GM19324 (cell line): ENCODE data around the gene COL9A3.

Experiments
- ATAC-seq: cut with Tn5 transposase; IDR thresholded peaks from one replicate; pipeline ENCODE4 v1.9.1; 2021; ENCODE audit warnings: mild to moderate bottlenecking, moderate library complexity; ENCODE audit not compliant: unreplicated experiment, low FRiP score

Gene COL9A3

DNA sequence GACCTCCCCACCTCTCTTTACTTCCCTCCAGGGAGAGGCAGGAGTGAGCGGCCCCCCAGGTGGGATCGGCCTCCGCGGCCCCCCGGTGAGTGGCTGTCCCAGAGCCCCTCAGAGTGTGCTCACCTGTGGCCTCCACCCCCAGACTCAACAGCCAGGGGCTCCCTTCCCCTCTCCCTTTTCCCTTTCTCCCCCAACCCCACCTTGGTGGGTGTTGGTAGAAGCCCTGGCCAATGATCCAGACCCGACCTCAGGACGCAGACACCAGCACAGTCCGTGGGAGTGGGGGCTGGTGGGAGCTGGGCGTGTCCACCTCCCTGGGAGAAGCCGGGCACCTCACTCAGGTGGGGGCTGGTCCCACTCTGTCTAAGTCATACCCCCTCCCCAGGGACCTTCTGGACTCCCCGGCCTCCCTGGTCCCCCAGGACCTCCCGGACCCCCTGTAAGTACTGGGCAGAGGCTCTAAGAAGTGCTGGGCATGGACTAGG lies 4.9 kb downstream of the COL9A3 start:
- ATAC-seq, result no peak

DNA sequence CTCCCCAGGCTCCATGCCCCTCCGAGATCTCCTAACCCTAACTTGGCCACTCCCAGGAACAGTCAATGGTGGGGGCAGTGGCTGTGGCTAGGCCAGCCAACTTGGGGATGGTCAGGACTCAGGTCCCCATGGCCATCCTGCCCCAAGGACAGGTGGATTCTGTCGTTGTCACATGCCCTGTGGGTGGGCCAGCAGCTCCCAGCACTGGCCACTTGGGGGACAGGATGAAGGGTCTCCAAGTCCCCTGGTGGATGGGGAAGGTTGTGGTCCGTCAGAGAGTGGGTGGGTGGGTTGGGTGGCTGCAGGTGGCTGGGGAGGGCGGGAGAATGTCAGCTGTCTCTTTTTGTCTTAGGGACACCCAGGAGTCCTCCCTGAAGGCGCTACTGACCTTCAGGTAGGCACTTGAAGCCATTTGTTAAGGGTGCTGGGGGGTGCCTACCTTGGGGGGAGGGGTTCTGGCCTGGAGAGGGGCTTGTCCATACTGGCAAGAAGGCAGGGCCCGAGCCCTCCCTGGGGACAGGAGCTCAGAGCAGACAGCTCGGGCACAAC lies 5.5 kb downstream of the COL9A3 start:
- ATAC-seq, result no peak

DNA sequence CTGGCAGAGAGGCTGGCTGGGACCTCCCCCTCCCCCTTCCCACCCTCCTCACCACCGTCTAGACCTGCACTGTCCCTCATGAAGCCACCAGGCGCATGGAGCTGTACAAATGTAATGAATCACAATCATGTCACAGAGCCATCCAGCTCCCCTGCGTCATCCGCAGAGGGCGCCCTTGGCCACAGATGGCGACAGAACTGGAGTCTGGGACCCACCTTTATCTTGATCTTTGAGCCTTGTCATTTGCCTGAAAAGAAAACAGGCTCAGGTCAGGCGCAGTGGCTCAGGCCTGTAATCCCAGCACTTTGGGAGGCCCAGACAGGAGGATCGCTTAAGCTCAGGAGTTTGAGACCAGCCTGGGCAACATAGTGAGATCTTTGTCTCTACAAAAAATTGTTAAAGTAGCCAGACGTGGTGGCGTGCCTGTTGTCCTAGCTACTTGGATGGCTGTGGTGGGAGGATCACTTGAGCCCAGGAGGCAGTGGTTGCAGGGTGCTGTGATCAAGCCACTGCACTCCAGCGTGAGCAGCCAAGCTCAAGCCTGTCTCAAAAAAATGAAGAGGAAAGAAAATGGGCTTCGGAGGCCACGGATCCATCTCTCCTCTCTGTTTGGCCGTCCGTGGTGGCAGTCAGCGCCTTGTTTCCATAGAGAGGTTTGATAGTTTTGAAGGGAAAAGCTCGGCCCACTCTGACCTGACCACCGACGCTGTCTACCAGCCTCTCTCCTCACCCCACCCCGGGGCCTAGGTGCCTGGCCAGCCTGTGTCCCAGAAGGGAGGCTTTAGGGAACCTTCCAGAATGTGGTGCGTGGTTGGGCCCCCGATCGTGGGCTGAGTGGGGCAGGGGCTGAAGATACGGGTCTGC lies 6.2 kb downstream of the COL9A3 start:
- ATAC-seq, result no peak

DNA sequence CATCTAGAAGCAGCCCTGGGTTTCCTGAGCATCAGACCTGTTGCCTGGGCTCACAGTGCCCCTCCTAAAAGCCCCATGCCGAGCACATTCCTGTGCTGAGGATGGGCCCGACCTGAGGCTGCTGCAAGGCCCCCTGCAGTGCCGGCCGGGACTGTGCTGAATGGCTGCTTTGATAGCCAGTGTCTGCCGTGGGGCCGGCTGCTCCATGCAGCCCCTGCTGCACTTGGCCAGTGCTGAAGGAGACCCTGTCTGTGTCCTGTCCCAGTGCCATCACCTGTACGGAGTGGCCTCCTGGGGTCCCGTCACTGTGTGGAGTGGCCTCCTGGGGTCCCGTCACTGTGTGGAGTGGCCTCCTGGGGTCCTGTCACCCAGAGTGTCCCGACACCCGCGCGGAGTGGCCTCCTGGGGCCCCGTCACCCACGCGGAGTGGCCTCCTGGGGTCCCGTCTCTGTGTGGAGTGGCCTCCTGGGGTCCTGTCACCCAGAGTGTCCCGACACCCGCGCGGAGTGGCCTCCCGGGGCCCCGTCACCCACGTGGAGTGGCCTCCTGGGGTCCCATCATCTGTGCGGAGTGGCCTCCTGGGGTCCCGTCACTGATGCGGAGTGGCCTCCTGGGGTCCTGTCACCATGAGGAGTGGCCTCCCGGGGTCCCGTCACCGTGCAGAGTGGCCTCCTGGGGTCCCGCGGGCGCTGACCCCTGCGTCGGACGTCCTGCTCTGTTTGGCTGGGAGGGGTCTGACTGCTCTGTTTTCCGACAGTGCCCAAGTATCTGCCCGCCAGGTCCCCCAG lies 7.0 kb downstream of the COL9A3 start:
- no peak for ATAC-seq

DNA sequence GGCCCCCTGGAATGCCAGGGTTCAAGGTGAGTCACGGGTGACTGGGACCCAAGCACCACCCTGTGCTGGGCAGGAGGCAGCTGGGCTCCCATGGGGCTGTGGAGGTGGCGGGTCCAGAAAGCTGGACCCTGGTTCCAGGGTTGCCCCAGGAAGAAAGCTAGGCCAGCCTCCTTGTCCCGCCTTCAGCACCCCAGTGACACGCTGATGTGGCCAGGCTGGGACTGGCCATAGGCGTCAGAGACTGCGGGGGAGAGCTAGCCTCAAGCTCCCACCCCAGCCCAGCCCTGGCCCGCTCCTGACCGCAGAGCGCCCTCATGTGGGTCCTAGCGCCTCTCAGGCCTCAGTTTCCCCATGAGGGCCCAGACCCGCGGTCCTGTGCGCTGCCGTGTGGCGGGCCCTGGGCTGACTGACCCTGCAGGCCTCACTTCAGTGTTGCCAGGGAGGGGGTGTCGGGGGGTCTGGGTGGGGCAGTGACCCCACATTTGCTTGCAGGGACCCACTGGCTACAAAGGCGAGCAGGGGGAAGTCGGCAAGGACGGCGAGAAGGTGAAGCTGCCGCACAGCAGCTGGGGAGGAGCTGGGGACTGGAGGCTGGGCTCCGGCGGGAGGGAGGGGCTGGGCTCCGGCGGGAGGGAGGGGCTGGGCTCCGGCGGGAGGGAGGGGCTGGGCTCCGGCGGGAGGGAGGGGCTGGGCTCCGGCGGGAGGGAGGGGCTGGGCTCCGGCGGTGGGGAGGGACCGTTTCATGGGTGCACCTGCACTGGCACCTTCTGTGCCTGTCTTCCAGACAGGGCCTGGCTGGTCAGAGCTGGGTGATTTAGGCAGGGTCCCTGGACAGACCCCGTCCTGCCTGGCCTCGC lies 7.9 kb downstream of the COL9A3 start:
- ATAC-seq, result no peak

DNA sequence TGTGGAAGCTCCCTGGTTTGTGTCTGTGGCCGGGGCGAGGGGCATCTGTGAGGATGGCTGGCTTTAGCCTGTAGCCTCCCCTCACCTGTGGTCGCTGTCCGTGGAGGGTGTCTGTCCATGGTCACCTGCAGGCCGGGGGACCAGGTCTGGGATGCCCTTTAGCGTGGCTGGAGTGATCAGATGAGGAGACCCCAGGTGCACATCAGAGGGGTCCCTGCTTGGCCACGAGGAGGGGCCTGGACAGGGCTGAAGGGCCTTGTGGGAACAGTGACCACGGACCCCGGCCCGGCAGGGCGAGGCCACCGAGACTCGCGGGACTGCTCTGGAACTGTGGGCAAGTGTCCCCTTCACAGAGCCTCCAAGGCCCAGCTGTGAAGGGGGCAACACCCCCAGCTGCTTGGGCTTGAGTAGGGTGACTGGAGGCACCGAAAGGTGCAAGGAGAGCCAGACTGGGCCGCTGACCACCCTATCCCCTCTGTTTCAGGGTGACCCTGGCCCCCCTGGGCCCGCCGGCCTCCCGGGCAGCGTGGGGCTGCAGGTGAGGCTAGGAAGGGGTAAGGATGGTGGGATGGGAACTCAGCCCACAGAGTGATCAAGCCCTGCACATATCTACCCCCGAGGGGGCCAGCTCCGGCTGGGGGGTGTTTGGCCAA lies 8.6 kb downstream of the COL9A3 start:
- ATAC-seq, result no peak

DNA sequence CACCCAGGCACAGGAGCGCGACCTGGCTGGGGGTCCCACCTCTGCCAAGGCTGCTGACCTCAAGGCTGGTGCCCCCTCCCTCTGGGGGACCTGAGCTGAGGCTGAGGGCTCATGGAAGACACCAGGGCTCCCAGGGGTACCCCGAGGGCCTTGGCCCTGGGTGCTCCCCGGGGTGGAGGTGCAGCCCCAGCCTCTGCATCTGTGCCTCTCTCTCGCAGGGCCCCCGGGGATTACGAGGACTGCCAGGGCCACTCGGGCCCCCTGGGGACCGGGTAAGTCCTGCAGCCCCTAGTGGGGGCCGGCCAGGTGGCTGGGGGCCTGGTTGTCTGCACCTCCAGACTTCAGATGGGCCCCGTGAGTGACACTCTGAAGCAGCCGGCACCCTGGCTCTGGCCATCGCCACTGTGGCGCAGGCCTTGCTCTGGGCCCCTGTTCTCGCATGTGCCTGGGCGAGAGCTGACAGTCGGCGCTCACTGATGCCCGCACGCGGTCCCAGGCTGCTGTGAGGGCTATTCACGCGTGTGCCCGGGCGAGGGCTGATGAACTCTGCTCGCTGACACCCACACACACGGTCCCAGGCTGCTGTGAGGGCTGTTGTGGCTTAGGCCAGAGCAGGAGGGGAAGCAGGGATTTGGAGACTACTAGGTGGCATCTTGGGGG lies 9.3 kb downstream of the COL9A3 start:
- ATAC-seq, result no peak

DNA sequence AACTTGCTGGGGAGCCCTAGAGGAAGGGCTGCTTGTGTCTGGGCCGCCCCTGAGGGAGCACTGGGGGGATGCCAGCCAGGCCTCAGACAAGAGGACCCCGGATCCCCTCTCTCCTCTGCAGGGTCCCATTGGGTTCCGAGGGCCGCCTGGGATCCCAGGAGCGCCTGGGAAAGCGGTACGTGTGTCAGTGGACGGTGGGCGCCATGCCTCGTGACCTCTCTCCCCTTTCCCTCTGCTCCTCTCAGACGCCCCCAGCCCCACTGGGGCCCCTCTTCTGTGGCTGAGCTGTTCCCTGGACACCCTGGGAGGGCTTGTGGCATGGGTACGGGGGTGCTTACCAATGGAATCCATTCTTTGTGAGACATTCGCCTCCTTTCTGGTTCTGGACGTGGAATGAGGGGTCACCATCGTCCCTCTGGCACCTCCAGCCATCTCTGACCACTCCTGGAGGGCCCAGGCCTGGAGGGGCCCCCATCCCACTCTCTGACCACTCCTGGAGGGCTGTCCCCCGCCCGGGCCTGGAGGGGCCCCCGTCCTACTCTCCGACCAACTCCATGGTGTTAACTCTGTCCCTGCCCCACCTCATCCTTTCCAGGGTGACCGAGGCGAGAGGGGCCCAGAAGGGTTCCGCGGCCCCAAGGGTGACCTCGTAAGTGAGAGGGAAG lies 9.9 kb downstream of the COL9A3 start:
- no peak for ATAC-seq

DNA sequence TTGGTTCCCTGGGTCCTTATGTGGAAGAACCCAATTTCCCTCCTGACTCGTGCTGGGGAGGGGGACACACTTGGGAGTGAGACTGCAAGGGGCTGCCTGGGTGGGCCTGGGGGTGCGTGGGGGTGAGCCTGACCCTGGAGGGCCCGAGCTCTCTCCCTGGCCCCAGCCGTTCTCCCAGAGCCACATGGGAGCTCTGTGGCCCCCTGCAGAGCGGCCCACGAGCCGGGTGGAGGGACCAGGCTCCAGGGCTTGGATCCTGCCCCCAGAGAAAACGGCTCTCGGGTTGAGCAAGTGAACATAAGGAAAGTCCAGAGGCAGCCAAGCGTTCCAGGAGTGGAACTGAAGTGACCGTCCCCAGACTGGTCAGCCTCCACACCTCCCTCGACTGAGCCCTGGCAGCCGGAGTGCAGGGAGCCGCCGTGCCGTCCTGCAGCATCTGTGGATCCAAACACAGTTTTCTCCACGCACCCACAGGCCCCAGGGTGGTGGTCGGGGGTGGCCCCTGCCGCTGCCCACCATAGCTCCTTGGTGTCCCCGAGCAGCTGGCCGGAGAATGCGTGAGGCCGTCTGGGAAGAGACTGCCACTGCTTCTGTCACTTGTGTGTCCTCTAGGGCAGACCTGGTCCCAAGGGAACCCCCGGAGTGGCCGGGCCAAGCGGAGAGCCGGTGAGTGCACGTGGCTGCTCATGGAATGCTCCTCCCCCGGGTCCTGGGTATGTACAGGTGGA lies 10.6 kb downstream of the COL9A3 start:
- no peak for ATAC-seq

DNA sequence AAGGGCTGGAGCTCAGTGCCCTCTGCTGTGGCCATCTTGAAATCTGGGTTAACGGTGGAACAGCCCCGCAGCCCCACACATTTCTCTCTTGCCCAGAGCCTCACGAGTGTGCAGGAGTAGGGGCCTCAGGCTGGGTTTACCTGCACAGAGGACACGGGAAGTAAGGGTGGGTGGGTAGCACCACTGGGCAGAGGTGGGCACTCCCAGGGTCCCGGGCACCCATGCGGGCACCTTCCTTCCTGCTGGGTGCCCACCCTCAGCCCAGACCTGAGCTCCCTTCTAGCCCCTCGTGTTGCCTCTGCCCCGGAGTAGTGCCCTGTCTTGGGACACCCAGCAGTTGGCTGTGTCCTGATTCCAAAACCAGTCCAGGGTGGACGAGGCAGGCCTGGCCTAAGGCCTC lies 11.2 kb downstream of the COL9A3 start:
- no peak for ATAC-seq

DNA sequence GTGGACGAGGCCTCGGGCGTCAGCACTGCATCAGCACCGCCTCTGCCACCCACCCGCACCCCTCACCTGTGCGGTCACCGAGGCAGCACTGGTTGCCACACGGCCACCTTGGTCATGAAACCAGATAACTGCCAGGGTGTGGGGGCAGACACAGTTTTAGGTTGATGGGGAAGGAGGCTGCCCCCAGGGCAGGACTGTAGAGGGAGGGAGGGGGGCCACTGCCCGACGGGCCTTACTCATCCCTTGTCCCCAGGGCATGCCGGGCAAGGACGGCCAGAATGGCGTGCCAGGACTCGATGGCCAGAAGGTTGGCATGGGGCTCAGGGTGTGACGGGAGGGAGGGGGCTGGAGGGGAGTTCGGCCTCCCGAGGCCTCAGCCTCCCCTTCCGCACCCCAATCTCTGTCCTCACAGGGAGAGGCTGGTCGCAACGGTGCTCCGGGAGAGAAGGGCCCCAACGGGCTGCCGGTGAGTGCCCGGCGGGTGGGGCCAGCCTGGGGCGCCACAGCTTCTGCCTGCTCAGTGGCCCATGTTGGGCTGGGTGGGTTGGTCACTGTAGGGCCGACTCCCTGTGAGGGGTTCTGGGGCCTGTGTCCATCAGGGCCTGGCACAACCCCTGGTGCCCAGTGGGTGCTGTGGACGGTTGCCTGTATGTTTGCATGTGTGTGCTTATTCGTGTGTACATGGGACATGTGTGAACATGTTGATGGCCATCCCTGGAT lies 11.8 kb downstream of the COL9A3 start:
- no peak for ATAC-seq

DNA sequence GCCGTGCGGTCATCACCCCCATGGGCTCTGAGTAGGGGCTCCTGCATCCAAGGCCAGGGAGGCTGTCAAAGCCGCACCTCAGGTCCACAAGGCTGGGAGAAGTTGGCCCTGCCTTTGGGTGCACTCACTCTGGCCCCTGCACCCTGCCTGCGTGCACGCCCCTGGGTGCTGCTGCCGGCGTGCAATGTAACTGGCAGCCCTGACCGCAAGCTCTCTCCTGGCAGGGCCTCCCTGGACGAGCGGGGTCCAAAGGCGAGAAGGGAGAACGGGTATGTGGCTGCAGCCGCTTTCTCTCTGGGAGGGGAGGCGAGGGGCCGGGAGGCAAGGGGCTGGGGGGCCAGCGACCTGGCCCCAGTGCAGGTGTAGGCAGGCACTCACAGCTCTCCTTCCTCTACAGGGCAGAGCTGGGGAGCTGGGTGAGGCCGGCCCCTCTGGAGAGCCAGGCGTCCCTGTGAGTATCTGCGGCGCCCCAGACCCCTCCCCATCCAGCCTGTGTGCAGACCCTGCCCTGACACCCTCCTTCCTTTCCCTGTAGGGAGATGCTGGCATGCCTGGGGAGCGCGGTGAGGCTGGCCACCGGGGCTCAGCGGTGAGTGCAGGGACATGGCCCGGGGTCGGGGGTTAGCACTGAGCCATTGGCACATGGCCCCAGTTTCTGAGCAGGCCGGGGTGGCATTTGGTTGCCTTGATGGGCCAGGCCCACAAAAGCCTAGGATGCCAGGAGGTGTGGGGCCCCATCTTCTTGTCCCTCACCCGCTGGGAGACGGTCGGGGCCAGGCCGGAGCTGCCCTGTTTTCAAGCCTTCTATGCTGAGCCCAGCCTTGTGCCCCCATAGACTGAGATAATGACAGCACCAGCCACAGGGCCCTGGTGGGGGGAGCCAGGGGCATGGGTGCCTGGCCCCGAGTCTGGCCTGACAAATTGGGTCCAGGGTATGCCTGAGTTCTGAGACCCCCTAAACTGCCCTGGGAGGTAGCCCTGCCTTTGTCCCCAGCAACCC lies 12.7 kb downstream of the COL9A3 start:
- ATAC-seq, result no peak

DNA sequence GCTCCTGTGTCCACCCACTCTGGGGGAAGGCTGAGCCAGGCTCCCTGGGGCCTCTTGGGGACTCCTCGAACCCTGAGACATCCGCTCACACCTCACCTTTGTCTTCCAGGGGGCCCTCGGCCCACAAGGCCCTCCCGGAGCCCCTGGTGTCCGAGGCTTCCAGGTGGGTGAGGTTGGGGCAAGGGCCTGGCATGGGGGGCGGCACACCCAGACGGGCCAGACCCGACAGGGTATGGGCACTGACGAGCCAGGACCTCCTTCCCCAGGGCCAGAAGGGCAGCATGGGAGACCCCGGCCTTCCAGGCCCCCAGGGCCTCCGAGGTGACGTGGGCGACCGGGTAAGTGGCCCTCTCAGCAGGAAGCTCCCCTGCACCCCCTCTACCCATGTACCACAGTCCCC lies 13.4 kb downstream of the COL9A3 start:
- ATAC-seq, result no peak

DNA sequence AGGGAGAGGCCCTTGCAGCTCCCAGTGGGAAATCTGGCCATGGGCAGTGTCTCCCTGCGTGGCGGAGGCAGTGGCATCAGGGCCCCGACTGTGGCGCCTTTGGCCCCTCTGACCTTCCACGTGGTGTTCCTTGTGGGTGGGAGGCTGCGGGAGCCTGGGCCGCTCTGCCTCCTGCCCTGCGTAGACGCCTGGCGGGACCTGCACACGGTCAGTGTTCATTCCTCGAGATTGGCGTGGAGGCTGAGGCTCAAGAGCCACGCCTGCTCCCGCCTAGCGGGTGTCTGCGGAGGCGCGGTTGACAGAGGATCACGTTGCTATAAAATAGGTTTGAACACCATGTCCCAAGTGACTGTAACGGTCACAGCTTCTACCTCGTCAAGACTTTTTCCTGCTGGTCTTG lies 14.0 kb downstream of the COL9A3 start:
- ATAC-seq, result no peak

DNA sequence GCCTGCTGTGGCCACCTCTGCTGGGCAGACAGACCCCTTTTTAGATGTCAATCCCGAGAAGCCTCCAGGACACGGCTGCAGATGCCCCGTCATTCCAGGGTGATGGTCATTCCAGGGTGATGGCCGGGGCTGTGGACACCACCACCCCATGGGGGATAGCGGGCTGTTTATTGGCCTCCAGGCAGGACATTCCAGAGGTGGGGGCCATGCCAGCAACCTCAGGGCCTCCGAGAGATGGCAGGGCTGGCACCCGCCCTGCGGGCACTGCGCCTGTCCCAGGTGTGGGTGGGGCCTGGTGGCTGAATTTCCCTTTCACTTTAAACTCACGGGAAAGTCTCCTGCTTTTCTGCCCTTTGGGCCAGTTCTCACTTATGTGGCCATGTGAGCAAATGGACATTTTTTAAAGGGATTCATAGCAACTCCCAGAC lies 14.5 kb downstream of the COL9A3 start:
- no peak for ATAC-seq

DNA sequence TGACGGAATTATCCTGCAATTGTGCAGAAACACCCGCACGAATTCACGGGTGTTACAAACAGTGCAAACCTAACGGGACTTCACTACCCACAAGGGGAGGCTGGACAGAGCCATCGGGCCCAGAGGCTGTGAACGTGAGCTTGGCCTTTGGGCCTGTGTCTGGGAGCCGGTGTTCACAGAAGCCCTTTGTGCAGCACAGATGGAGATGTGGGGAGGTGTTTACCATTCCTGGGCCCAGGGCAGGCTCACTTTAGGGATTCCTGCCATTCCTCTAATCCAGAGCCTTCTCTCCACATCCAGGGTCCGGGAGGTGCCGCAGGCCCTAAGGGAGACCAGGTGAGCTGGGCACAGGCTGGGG lies 15.0 kb downstream of the COL9A3 start:
- no peak for ATAC-seq
